Progenitor cell of endocrine pancreas (in vitro differentiated cells): ENCODE data around the gene CADM1. TPM values are rescaled to one million over a fixed set of nuclear protein-coding genes. Genes with fewer than 3 reads are reported as not detected.

Experiments
- DNase-seq: peaks from one replicate; pipeline ENCODE4 v3.0.0; 2021; ENCODE audit warnings: low spot score; ENCODE audit not compliant: unreplicated experiment
- H3K27ac Mint-ChIP-seq: 2 replicates; pipeline ENCODE4 v1.8.0; 2021; ENCODE audit warnings: mild to moderate bottlenecking, moderate library complexity, mixed read lengths
- H3K27me3 Mint-ChIP-seq: 2 replicates; pipeline ENCODE4 v1.8.0; 2021; ENCODE audit warnings: mixed read lengths
- H3K36me3 Mint-ChIP-seq: 2 replicates; pipeline ENCODE4 v1.8.0; 2022; ENCODE audit warnings: mixed read lengths; ENCODE audit not compliant: insufficient read depth
- H3K4me1 Mint-ChIP-seq: 2 replicates; pipeline ENCODE4 v1.8.0; 2021; ENCODE audit warnings: low read depth, mixed read lengths
- H3K4me3 Mint-ChIP-seq: 2 replicates; pipeline ENCODE4 v1.8.0; 2021; ENCODE audit warnings: low read depth, mild to moderate bottlenecking, moderate library complexity, mixed read lengths
- H3K9me3 Mint-ChIP-seq: 2 replicates; pipeline ENCODE4 v1.8.0; 2021; ENCODE audit warnings: low read depth, mixed read lengths
- total RNA-seq: library from RNA; stranded (reverse); gene quantifications from 2 replicates; pipeline ENCODE4 v1.2.1, GENCODE V29; 2021
- TF ChIP-seq, protein P1 (sequence below): fragments of 200-600 bp; sonication (generic); IDR thresholded peaks from one replicate; pipeline ENCODE4 v1.5.0; 2021; ENCODE audit warnings: antibody characterized with exemption, mild to moderate bottlenecking; ENCODE audit not compliant: unreplicated experiment

The CADM1 gene
- total RNA-seq, 1 donor from 2014 or later, result 147 TPM

DNA sequence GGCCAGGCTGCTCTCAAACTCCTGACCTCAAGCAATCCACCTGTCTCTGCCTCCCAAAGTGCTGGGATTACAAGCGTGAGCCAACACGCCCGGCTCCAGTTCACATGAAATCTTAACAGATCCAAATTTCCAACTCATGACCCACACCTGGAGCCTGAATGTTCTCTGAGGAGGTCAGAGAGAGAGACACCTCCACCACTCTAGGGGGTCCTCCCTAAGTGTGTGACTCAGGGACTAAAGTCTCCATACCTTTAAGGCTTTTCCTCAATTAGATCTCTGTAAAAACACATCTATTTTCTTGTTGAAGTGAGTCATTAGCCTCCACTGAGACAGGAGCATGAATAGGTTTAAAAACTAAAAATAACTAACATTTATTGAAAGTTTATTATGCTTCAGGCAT is 376.4 kb downstream of the CADM1 start:
- Mint-ChIP-seq H3K27me3 (peaks cover 3% of the 10 kb centered on the region), H3K27ac (no peak overlapping the region), H3K9me3 (peaks cover 9% of the 10 kb centered on the region), H3K4me1 (peaks cover 21% of the 10 kb centered on the region), H3K4me3 (no peak overlapping the region), H3K36me3 (peaks cover 3% of the 10 kb centered on the region)
- TF ChIP-seq, protein P1, sequence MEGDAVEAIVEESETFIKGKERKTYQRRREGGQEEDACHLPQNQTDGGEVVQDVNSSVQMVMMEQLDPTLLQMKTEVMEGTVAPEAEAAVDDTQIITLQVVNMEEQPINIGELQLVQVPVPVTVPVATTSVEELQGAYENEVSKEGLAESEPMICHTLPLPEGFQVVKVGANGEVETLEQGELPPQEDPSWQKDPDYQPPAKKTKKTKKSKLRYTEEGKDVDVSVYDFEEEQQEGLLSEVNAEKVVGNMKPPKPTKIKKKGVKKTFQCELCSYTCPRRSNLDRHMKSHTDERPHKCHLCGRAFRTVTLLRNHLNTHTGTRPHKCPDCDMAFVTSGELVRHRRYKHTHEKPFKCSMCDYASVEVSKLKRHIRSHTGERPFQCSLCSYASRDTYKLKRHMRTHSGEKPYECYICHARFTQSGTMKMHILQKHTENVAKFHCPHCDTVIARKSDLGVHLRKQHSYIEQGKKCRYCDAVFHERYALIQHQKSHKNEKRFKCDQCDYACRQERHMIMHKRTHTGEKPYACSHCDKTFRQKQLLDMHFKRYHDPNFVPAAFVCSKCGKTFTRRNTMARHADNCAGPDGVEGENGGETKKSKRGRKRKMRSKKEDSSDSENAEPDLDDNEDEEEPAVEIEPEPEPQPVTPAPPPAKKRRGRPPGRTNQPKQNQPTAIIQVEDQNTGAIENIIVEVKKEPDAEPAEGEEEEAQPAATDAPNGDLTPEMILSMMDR, result no peak
- DNase-seq, result no peak

DNA sequence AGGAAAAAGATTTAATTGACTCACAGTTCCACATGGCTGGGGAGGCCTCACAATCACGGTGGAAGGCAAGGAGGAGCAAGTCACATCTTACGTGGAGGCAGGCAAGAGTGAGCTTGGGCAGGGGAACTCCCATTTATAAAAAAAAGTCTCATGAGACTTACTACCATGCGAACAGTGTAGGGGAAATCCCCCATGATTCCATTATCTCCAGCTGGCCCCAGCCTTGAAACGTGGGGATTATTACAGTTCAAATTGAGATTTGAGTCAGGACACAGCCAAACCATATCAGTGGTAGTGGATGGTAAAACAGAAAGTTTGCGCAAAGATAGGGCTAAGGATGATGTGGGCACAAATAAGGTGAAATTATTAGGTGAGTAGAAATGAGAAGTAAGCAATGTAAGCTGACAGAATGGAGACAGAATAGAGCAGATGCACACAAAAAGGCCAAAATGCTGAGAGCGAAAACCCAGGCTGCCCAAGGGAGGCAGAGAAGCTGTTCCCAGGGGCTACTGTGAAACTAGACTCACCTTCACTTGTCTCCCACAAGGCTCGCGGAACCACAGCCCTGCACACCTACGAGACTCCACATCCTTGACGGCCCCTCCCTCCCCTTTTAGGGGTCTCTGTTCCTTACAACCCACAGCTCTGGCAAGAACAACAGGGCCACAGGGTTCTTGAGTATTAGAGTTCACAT is 377.6 kb downstream of the CADM1 start:
- Mint-ChIP-seq H3K36me3 (peaks cover 3% of the 10 kb centered on the region), H3K27ac (no peak overlapping the region), H3K4me3 (peak overlapping the region; percentile 42), H3K9me3 (peaks cover 6% of the 10 kb centered on the region), H3K27me3 (peaks cover 8% of the 10 kb centered on the region), H3K4me1 (peaks cover 21% of the 10 kb centered on the region)
- no peak for DNase-seq
- TF ChIP-seq, protein P1, result no peak

DNA sequence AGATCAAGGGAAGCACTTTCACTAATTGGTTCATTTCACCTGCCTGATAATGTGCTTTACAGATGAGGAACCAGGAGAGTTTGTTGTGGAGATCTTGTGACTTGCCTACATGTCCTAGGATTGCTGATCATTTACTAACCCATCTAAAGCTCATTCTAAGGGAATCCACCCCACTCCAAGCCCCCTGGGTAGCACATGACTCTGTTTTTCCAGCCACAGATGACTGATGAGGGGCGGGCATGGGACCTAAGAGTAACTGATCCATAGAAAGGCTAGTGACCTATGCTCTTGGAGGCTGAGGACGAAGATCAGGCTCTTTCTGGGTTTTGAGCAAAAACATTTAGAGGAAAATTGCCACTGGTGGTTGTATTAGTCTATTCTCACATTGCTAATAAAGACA is 378.1 kb downstream of the CADM1 start:
- H3K9me3 Mint-ChIP-seq, result peaks cover 6% of the 10 kb centered on the region
- H3K36me3 Mint-ChIP-seq, result peaks cover 3% of the 10 kb centered on the region
- H3K27ac Mint-ChIP-seq, result no peak overlapping the region
- H3K4me1 Mint-ChIP-seq, result peaks cover 21% of the 10 kb centered on the region
- no peak overlapping the region for H3K4me3 Mint-ChIP-seq
- no peak for DNase-seq
- peaks cover 11% of the 10 kb centered on the region for H3K27me3 Mint-ChIP-seq
- TF ChIP-seq, protein P1, result no peak

DNA sequence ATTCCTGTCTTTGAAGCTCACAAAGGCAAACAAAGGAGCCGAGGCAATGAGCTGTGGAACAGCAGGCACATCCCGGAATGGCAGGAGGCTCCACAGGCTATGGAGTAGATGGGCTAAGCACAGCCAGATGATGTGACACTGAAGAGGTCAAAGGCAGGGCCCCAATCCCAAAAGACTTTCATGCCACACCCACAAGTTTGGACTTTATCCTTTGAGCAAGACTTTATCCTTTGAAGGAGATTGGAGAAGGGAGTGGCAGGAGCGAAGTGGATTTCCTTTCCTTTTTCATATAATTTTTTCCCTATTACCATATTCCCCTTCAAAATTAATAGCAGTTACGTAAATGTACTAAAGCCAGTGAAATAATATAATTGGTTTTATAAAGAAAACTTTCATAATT is 379.4 kb downstream of the CADM1 start:
- TF ChIP-seq, protein P1, result no peak
- Mint-ChIP-seq H3K27ac (no peak overlapping the region), H3K4me1 (peaks cover 14% of the 10 kb centered on the region), H3K36me3 (peaks cover 3% of the 10 kb centered on the region), H3K9me3 (peaks cover 6% of the 10 kb centered on the region), H3K27me3 (peaks cover 18% of the 10 kb centered on the region), H3K4me3 (no peak overlapping the region)
- DNase-seq, result no peak

DNA sequence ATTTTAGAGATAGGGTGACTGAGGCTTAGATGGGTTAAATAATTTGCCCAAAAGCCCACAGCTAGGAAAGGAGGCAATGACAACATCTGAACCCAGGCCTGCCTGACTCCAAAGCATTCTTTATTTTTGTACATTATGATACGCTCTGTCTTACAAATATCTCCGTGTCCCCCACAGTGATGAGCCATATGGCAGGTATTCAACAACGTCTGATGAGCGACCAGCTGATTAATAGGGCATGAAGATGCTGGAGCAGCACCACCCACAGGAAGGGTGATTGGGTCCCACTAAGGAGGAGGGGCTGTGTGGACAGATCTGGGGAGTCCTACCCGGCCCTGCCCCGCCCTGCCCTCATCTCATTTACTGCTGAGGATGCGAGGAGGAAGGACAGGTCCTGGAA is 380.6 kb downstream of the CADM1 start:
- TF ChIP-seq, protein P1, result no peak
- H3K9me3 Mint-ChIP-seq, result peaks cover 6% of the 10 kb centered on the region
- H3K4me3 Mint-ChIP-seq, result no peak overlapping the region
- DNase-seq, result no peak
- H3K27ac Mint-ChIP-seq, result no peak overlapping the region
- H3K36me3 Mint-ChIP-seq, result peaks cover 3% of the 10 kb centered on the region
- peaks cover 4% of the 10 kb centered on the region for H3K4me1 Mint-ChIP-seq
- peaks cover 19% of the 10 kb centered on the region for H3K27me3 Mint-ChIP-seq
